Progenitor cell of endocrine pancreas (in vitro differentiated cells): ENCODE data around the gene MAB21L1. TPM values are rescaled to one million over a fixed set of nuclear protein-coding genes. Genes with fewer than 3 reads are reported as not detected.

Source experiments
- DNase-seq: peaks from one replicate; pipeline ENCODE4 v3.0.0; 2021; ENCODE audit warnings: low spot score; ENCODE audit not compliant: unreplicated experiment
- H3K27ac Mint-ChIP-seq: 2 replicates; pipeline ENCODE4 v1.8.0; 2021; ENCODE audit warnings: mild to moderate bottlenecking, moderate library complexity, mixed read lengths
- H3K27me3 Mint-ChIP-seq: 2 replicates; pipeline ENCODE4 v1.8.0; 2021; ENCODE audit warnings: mixed read lengths
- H3K36me3 Mint-ChIP-seq: 2 replicates; pipeline ENCODE4 v1.8.0; 2022; ENCODE audit warnings: mixed read lengths; ENCODE audit not compliant: insufficient read depth
- H3K4me1 Mint-ChIP-seq: 2 replicates; pipeline ENCODE4 v1.8.0; 2021; ENCODE audit warnings: low read depth, mixed read lengths
- H3K4me3 Mint-ChIP-seq: 2 replicates; pipeline ENCODE4 v1.8.0; 2021; ENCODE audit warnings: low read depth, mild to moderate bottlenecking, moderate library complexity, mixed read lengths
- H3K9me3 Mint-ChIP-seq: 2 replicates; pipeline ENCODE4 v1.8.0; 2021; ENCODE audit warnings: low read depth, mixed read lengths
- long read RNA-seq: library from polyadenylated mRNA; unstranded; transcript quantifications from one replicate; pipeline ENCODE4 v2.0.0, GENCODE V29; 2020
- total RNA-seq: library from RNA; stranded (reverse); gene quantifications from 2 replicates; pipeline ENCODE4 v1.2.1, GENCODE V29; 2021
- TF ChIP-seq, protein P1 (sequence below): fragments of 200-600 bp; sonication (generic); IDR thresholded peaks from one replicate; pipeline ENCODE4 v1.5.0; 2021; ENCODE audit warnings: antibody characterized with exemption, mild to moderate bottlenecking; ENCODE audit not compliant: unreplicated experiment

Gene MAB21L1
- 0.22 and 0.29 TPM in 2 replicates for total RNA-seq
- long read RNA-seq: 0 reads

DNA sequence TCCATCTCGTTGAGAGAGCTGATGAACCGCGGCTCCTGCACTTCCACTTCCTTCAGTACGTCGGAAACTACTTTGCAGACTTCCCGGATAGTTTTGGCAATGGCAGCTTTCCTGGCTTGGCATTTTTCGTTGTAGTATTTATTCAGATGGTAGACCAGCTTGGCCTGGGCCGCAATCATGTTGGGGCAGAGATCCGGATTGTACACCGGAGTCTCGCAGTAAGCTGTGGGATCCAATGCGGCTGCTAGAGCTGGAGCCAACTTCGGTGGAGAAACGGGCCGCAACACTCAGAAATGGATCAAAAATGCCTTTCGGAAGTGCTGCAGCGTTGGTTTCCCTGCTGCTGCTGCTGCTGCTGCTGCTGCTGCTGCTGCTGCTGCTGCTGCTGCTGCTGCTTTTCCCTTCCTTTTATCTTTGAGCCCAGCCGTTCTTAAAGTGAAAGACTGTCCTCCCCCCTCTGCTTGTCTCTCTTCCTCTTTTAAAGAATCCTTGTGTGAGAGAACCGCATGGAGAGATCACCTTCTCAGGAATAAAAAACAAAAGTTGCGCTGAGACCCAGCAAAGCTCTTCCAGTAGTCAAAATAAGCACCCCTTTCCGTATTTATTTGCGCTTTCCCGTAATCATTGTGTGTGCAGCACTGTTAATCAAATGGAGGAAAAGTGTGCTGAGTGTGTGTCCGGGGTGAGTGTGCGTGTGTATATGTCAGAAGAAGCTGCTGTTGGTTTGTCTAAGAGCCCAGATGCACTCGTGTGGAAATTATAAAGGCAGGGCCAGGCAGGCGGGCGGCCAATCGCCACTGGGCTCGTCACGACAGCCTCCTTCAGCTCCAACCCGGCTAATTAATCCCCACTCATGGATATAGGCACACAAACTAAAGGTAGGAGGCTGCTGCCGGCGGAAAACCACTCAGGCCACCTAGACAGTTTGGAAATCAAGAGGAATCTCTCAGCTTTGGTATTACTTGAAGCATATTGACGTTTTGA is at the start of gene MAB21L1:
Gene MAB21L1, minus strand, starts transcription at position 730 of the 984 bp plus-strand sequence. Its CDS starts 551 bp downstream, at position 179.
- Mint-ChIP-seq H3K4me1 (peaks cover 25% of the 10 kb centered on the region), H3K27ac (peak within 1 kb of the TSS; percentile 73), H3K36me3 (no peaks in the 10 kb centered on the region), H3K9me3 (no peaks in the 10 kb centered on the region), H3K27me3 (peaks cover 96% of the 10 kb centered on the region), H3K4me3 (peak within 1 kb of the TSS; percentile 54)
- TF ChIP-seq, protein P1, sequence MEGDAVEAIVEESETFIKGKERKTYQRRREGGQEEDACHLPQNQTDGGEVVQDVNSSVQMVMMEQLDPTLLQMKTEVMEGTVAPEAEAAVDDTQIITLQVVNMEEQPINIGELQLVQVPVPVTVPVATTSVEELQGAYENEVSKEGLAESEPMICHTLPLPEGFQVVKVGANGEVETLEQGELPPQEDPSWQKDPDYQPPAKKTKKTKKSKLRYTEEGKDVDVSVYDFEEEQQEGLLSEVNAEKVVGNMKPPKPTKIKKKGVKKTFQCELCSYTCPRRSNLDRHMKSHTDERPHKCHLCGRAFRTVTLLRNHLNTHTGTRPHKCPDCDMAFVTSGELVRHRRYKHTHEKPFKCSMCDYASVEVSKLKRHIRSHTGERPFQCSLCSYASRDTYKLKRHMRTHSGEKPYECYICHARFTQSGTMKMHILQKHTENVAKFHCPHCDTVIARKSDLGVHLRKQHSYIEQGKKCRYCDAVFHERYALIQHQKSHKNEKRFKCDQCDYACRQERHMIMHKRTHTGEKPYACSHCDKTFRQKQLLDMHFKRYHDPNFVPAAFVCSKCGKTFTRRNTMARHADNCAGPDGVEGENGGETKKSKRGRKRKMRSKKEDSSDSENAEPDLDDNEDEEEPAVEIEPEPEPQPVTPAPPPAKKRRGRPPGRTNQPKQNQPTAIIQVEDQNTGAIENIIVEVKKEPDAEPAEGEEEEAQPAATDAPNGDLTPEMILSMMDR: no peak
- DNase-seq: no peak

DNA sequence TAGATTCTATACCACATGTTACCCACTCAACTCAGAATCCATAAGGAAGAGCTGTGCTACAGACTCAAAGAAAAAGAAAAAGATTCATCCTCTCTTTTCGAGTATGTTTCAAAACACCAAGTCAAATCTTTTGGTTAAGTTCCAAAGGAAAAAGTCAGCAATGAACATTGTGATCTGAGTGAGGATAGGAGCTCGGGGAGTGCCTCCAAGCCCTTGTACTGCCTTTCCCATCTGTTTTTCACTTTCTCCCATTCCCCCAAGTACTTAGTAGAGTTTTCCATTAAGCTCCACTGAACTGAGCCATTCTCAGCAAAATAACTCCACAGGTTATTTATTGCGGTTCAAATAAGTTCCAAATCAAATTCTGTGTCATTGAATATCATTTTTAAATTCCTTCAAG is 47.7 kb upstream of the MAB21L1 start:
- H3K4me1 Mint-ChIP-seq: no peaks in the 10 kb centered on the region
- no peaks in the 10 kb centered on the region for H3K36me3 Mint-ChIP-seq

DNA sequence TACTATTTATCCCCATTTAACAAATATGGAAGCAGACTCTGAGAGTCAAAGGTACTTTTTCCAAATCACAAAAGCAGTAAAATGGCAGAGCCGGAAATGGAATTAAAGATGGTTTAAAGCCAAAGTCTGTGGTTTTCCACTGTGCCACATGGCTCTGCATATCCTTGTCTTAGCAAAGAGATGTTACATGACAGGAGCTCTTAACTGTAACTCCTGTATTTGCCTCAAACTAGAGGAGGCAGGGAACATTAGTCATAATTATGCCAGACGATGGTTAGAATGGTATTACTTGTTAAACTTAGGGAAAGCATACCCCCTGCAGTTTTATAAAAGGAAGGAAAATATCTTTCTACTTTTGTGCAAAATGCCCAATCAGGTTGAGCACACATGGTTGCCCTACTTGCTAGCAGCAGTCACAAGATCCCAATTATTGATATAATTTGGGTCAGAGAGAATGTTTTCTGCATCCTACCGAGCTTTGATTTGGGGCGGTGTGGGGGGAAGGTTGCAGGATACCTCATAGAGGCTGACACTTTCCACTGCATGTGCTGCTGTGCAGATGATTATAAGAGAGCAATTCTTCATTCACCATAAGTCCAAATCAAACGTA is 42.0 kb upstream of the MAB21L1 start:
- TF ChIP-seq, protein P1: no peak
- Mint-ChIP-seq H3K4me1 (no peaks in the 10 kb centered on the region), H3K9me3 (no peaks in the 10 kb centered on the region), H3K4me3 (no peak overlapping the region), H3K27ac (no peak overlapping the region), H3K27me3 (peaks cover 8% of the 10 kb centered on the region), H3K36me3 (no peaks in the 10 kb centered on the region)
- DNase-seq: no peak

More for the DNA sequence above, 47.7 kb upstream of the MAB21L1 start:
- TF ChIP-seq, protein P1: no peak
- DNase-seq: no peak
- Mint-ChIP-seq H3K27me3 (peaks cover 10% of the 10 kb centered on the region), H3K27ac (no peak overlapping the region), H3K4me3 (no peak overlapping the region), H3K9me3 (no peaks in the 10 kb centered on the region)

DNA sequence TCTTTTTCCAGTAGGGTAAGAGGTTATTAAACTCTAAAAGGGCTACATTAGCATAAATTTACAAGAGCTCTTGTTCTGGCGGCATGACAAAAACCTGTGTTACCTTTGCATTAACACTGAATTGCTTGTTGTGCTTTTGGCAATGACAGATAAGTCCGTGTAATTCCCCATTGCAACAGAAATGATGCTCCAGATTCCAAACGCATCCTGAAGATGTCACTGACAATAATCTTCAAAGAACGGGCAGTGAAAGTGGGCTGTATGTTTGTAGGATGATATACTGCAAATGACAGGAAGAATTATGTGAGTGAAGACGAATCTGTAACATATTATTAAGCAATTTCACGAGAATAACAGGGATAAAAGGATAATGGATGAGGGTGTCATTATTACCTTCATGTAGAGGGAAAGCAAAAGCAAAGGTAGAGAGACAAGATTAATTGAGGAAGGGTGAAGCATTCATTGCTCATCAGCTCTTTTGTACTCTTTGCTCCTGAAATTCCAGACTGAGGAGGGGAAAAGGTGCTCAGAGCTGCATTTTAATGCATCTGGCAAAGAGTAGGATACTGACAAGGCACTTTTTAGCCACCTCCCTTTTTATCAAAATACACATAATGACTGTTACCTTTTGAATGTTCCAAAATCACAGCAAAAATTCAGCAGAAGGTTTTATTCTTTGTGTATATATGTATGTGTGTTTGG is 38.5 kb upstream of the MAB21L1 start:
- peaks cover 3% of the 10 kb centered on the region for H3K27me3 Mint-ChIP-seq
- H3K4me1 Mint-ChIP-seq: peaks cover 3% of the 10 kb centered on the region
- no peaks in the 10 kb centered on the region for H3K36me3 Mint-ChIP-seq
- H3K27ac Mint-ChIP-seq: no peak overlapping the region
- DNase-seq: no peak
- H3K9me3 Mint-ChIP-seq: no peaks in the 10 kb centered on the region
- TF ChIP-seq, protein P1: no peak
- no peak overlapping the region for H3K4me3 Mint-ChIP-seq

DNA sequence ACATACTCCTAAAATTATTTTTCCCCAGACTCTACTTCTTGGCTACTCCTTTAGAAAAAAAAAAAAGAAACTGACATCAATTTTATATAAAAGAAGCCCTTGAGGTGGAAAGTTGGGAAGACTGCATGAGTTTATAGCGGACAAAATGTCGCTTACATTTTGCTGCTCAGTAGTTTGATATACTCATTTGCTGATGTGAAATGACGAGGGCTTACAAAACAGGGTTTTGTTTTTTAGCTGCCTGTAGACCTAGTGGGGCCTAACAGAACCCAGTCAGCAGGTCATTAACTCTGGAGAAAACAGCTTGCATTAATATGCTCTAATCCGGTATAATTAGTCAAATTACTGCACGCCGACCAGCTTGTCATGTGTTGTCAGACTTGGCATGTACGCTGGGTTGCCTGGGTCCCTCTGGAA is 37.6 kb upstream of the MAB21L1 start:
- Mint-ChIP-seq H3K27ac (no peak overlapping the region), H3K27me3 (no peaks in the 10 kb centered on the region), H3K4me3 (no peak overlapping the region), H3K9me3 (no peaks in the 10 kb centered on the region), H3K4me1 (peaks cover 3% of the 10 kb centered on the region), H3K36me3 (no peaks in the 10 kb centered on the region)
- TF ChIP-seq, protein P1: no peak
- no peak for DNase-seq
